GM10847 (cell line): Measurements from ENCODE around the gene FRAS1.

Experiments
- POLR2A ChIP-seq: IDR thresholded peaks from 2 replicates; pipeline ENCODE4 v1.6.1; 2011; ENCODE audit not compliant: insufficient read length; ENCODE audit errors: extremely low read depth

FRAS1 gene

DNA sequence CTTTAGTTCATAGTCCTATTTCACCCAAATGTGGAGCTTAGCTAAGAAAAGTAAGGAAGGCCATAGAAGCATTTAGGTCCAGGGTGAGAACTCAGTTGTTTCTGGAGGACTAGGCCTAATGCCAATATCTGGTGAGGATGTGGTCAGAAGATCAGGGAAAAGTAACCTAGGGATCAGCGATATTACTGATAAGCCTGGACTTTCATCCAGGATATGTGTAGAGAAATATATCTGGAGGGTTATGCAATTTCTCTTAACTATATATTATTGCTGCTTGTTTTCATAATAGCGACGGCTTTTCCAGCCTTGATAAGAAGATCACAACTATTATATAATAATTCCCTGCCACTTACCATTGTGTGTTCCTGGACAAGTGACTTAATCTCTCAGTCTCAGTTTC lies 81.1 kb downstream of the FRAS1 start:
- no peak for TF ChIP-seq POLR2A

GRCh38 chr4:78143634-78144033 lies 86.5 kb downstream of the FRAS1 start:
- TF ChIP-seq POLR2A = no peak

GRCh38 chr4:78145008-78145407 lies 87.9 kb downstream of the FRAS1 start:
- TF ChIP-seq POLR2A = no peak

- no peak for TF ChIP-seq POLR2A
Measured at GRCh38 chr4:78145622-78146021, 88.5 kb downstream of the FRAS1 start.

GRCh38 chr4:78149751-78150542 lies 92.8 kb downstream of the FRAS1 start:
- no peak for TF ChIP-seq POLR2A

GRCh38 chr4:78150543-78150864 lies 93.4 kb downstream of the FRAS1 start:
- no peak for TF ChIP-seq POLR2A

DNA sequence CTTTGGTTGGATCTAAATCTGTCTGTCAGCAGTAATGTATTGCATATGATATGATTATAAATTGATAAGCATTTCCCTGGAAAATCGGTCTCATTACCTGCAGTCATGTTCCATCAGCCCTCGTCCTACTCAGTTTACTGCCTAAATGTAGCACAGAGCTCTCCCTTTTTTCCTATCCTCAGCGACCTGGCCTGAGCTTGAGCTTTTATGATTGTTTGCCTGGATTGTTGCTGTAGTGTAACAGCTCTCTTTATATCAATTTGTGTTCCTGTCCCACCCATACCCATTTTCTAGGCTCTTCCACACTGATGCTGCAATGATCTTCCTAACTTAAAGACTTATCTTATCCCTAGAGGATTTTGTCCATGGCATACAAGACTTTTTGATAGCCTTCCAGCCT lies 95.7 kb downstream of the FRAS1 start:
- no peak for TF ChIP-seq POLR2A

DNA sequence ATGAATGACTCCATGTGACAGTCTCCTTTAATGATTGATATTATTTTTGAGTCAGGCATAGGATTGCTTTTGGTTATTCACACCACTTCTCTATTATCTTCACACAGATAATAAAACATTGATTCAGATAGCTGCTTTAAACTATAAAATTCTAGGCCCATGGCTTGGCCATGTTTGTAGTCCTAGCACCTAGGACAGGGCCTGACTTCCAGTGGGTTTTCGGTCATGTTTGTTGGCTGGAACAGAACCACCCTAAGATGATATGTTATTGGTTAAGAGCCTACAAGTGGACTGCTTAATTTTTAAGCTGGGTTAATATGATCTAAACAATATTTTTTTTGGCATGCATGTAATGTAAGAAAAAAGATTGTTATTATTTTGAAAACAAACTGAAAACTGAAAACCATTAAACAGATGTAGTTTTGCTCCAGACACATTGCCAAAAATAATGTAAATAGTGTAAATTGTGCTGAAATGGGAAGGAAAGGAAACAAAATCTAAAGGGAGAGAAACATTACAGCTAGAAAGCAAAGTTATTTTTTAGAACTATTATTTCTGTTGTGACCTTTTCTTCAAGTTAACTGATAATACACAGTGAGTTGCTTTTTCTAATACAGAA lies 98.0 kb downstream of the FRAS1 start:
- TF ChIP-seq POLR2A = no peak

- TF ChIP-seq POLR2A = no peak
Measured at GRCh38 chr4:78155616-78156105, 98.5 kb downstream of the FRAS1 start.

DNA sequence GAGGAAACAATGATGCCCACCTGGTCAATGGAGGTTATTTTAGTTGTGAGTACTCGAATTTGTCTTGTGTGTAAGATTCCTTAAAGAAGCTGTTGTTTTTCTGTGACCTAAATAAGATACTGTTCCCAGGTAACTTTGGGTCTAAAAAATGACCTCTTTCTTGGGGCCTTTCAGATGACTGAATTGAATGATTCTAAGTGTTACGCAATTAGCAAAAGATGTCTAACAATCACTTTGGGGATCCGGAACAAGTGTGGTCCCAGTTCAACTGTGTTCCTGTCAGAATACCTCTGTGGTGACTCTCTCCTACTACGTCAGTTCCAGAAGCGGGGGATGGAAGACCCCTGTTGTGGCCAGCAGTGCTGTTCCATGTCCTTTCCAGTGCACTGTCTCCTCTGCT lies 99.4 kb downstream of the FRAS1 start:
- no peak for TF ChIP-seq POLR2A

GRCh38 chr4:78162342-78162741 lies 105.2 kb downstream of the FRAS1 start:
- TF ChIP-seq POLR2A = no peak

DNA sequence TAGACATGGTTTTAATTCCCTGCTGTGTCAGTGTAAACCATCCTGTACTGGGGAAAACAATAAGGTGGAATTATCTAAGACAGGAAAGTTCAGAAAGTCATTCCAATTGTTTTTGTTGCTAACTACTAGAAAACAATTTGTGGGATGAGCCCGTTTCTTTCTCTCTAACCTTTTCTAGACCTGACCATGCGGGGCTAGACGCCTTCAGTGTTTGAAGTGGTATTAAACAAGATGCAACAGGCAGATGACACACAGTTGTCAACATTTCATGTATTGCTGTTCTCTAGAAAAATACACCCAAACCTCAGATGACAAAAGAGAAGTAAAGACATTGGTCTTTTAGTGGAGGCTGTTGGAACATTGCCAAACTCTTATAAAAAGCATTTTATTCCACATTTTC lies 105.7 kb downstream of the FRAS1 start:
- TF ChIP-seq POLR2A = no peak

GRCh38 chr4:78165758-78166157 lies 108.6 kb downstream of the FRAS1 start:
- no peak for TF ChIP-seq POLR2A

- TF ChIP-seq POLR2A = no peak
Measured at GRCh38 chr4:78166622-78167021, 109.5 kb downstream of the FRAS1 start.

DNA sequence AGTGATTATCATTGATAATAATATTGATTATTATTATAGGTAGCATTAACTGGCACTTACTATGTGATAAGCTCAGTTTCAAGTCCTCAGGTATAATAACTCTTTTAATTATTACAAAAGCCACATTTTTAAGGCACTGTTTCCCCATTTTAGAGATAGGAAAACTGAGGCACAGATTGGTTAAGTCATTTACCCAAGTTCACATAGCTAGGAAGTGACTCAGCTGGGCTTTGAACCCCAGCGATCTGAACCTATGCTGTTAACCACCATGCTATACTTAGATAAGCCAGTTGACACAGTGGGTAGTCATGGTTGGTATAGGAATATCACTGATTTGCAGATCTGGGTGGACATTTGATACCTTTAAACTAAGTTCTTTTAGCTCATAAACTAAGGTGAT lies 110.4 kb downstream of the FRAS1 start:
- TF ChIP-seq POLR2A = no peak

DNA sequence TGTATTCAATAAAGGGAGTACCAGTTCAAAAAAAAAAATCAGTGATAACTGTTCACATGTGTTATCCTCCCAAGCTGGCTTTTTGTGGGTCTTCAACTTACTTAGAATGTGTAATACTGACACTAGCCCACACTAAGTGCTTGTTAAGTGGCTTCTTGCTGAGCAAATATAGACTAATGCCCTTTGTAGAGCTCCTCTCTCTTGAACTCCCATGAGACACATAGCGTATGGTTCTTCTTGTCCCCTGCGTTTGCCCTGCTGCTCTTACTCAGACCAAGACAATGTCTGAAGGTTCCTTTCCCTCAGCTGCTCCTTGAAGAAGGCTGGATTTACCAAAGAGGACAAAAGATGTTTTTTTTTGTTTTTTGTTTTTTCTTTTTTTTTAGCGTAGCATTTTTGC lies 110.9 kb downstream of the FRAS1 start:
- TF ChIP-seq POLR2A = no peak

- TF ChIP-seq POLR2A = no peak
Measured at GRCh38 chr4:78169728-78170127, 112.6 kb downstream of the FRAS1 start.
